Measurements from ENCODE around the gene ZNF653.
"Not testable (repeated sequence)": the region's sequence is repeated elsewhere in the genome, so short reads cannot be mapped to it uniquely, and the experiment has no call there.

The ZNF653 gene

GRCh38 chr19:11435057-11435832 lies 70.4 kb downstream of the ZNF653 start, which contains the start of the genes ODAD3 and PRKCSH:
ODAD3 (minus strand) TSS chr19:11435121; CDS start chr19:11435016, 105 bp downstream.
PRKCSH (plus strand) TSS chr19:11435635; CDS start chr19:11436118, 483 bp downstream.
- H3K27me3 ChIP-seq (ENCODE audit: insufficient read depth, low read length) = no peaks in the 10 kb centered on the region
- peak within 1 kb of the TSS; percentile 94 for H3K9ac ChIP-seq (ENCODE audit: low read depth, low read length)
- H3K27ac ChIP-seq (ENCODE audit: low read length) = peak within 1 kb of the TSS; percentile 2
- no peaks in the 10 kb centered on the region for H3K9me3 ChIP-seq (ENCODE audit: insufficient read depth, low read depth, low read length)
- peaks cover 5% of the 10 kb centered on the region for H3K4me1 ChIP-seq (ENCODE audit: insufficient read depth, low read length)
- H3K4me3 ChIP-seq (ENCODE audit: low read length) = peak within 1 kb of the TSS; percentile 87
- H3K36me3 ChIP-seq (ENCODE audit: insufficient read depth, low read depth, low read length) = peaks cover 34% of the 10 kb centered on the region

- Histone ChIP-seq H3K27me3 (ENCODE audit: insufficient read depth, low read length) (no peaks in the 10 kb centered on the region), H3K4me1 (ENCODE audit: insufficient read depth, low read length) (peaks cover 5% of the 10 kb centered on the region), H3K4me3 (ENCODE audit: low read length) (peak overlapping the region; percentile 69), H3K27ac (ENCODE audit: low read length) (no peak overlapping the region), H3K9me3 (ENCODE audit: insufficient read depth, low read depth, low read length) (no peaks in the 10 kb centered on the region), H3K36me3 (ENCODE audit: insufficient read depth, low read depth, low read length) (peaks cover 30% of the 10 kb centered on the region), H3K9ac (ENCODE audit: low read depth, low read length) (peak overlapping the region; percentile 38; the same call in 1 of the 2 replicates)
Observed at GRCh38 chr19:11434703-11435056, 71.0 kb downstream of the ZNF653 start.

- not testable (repeated sequence) for H3K9me3 ChIP-seq (ENCODE audit: insufficient read depth, low read depth, low read length); H3K4me1 ChIP-seq (ENCODE audit: insufficient read depth, low read length); H3K9ac ChIP-seq (ENCODE audit: low read depth, low read length); H3K27me3 ChIP-seq (ENCODE audit: insufficient read depth, low read length); H3K27ac ChIP-seq (ENCODE audit: low read length); H3K4me3 ChIP-seq (ENCODE audit: low read length)
- peaks cover 23% of the 10 kb centered on the region for H3K36me3 ChIP-seq (ENCODE audit: insufficient read depth, low read depth, low read length)
Observed at GRCh38 chr19:11433526-11433925, 72.1 kb downstream of the ZNF653 start.
